SK-N-MC (cell line): ENCODE data around the gene NXN.

Experiments
- EZH2 ChIP-seq: fragments of 200-600 bp; sonication (generic); IDR thresholded peaks from one replicate; pipeline ENCODE4 v1.6.1; 2017; ENCODE audit warnings: antibody characterized with exemption
- POLR2AphosphoS5 ChIP-seq: IDR thresholded peaks from 2 replicates; pipeline ENCODE4 v1.6.1; 2012; ENCODE audit warnings: mild to moderate bottlenecking, low read depth, low read length, borderline replicate concordance

DNA sequence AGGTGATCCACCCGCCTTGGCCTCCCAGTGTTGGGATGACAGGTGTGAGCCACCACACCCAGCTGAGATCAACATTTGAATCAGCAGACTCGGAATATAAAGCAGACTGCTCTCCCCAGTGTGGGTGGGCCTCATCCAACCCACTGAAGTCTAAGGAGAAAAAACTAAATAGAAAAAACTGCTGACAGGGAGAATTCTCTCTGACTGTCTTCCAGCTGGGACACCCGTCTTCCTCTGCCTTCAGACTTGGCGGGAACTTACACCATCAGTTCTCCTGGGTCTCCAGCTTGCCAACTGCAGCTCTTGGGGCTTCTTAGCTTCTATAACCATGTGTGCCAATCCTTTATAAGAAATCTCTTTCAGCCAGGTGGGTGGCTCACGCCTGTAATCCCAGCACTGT is 106.7 kb downstream of the NXN start:
- TF ChIP-seq POLR2AphosphoS5, result no peak
- TF ChIP-seq EZH2, result no peak
